Ovary (tissue), 10 donors: ENCODE results near the gene PSMD7. TPM values are rescaled to one million over a fixed set of nuclear protein-coding genes. Genes with fewer than 3 reads are reported as not detected.

Experiments
- DNase-seq, 5 donors: peaks; one replicate each; pipeline ENCODE4 v3.0.0-alpha.2; 2019 to 2020
- H3K27ac ChIP-seq, 2 donors: fragments of 200-600 bp; one replicate each; pipeline versions ENCODE4 v1.5.1 to v1.8.0; 2019 to 2022
- H3K27me3 ChIP-seq: fragments of 200-600 bp; one replicate; pipeline ENCODE4 v1.8.0; 2022
- H3K36me3 ChIP-seq: fragments of 200-600 bp; sonication (generic); one replicate; pipeline ENCODE4 v1.5.1; 2019
- H3K4me1 ChIP-seq: one replicate; pipeline ENCODE4 v1.8.1; 2013; ENCODE audit warnings: mild to moderate bottlenecking, moderate library complexity; ENCODE audit not compliant: insufficient read depth
- H3K4me3 ChIP-seq: fragments of 200-600 bp; sonication (generic); one replicate; pipeline ENCODE4 v1.5.1; 2017
- H3K9me3 ChIP-seq, 2 donors: fragments of 200-600 bp in 1 of 2; sonication (generic) in 1 of 2; one replicate each; pipeline versions ENCODE4 v1.5.1 to v1.8.1; 2013 to 2019; ENCODE audit warnings: mild to moderate bottlenecking in 1 of 2, moderate library complexity in 1 of 2
- CTCF ChIP-seq, 3 donors: fragments of 450-650 bp in 2 of 3; fragments of 200-600 bp in 1 of 3; IDR thresholded peaks; one replicate each; pipeline versions ENCODE4 v1.5.1 to v1.8.0; 2016 to 2022; ENCODE audit warnings: antibody characterized with exemption in 3 of 3, mild to moderate bottlenecking in 1 of 3
- EP300 ChIP-seq: sonication (generic); formaldehyde crosslinking; IDR thresholded peaks from one replicate; pipeline ENCODE4 v1.6.1; 2017; ENCODE audit warnings: antibody characterized with exemption
- POLR2A ChIP-seq: fragments of 450-650 bp; IDR thresholded peaks from one replicate; pipeline ENCODE4 v1.6.1; 2017; ENCODE audit warnings: antibody characterized with exemption, mild to moderate bottlenecking, moderate library complexity
- WGBS, 3 donors: extraction: QIAGEN DNeasy Blood & Tissue Kit in 1 of 3; methylation state at CpG; one replicate each; pipeline versions ENCODE4 v1.1.5 to v1.1.7; 2013 to 2017; 5-methylcytosine and 5-hydroxymethylcytosine counted together
- intact Hi-C, 4 donors: fragments of 100-400 bp; cut with DNase I; formaldehyde crosslinking; loops; one replicate each; pipeline versions ENCODE4 v1.11.0 to v1.15.1; 2022 to 2023
- long read RNA-seq, 3 donors: library from polyadenylated mRNA in 2 of 3; unstranded in 2 of 3; transcript quantifications; one replicate each; pipeline ENCODE4 v2.0.0 and lab custom pipeline, GENCODE V29; 2021 to 2026
- polyA plus RNA-seq, 2 donors: library from polyadenylated mRNA; stranded (reverse); fragments of 200-250 nt in 1 of 2; fragments of 350-450 nt in 1 of 2; fragmentation: Illumina TruSeq in 1 of 2; extraction: RNeasy Lipid Tissue Mini Kit (QIAGEN cat#74804) in 1 of 2; gene quantifications; one replicate each; pipeline ENCODE4 v1.2.3, GENCODE V29; 2013 to 2014
- total RNA-seq, 7 donors: library from RNA; depleted of rRNA in 2 of 7; stranded (reverse); fragments of >200 nt in 2 of 7; fragmentation: NEBNext Ultra II Directional in 3 of 7; extraction: Animal tissue kit (Norgen Biotek cat#: 25700) in 3 of 7; gene quantifications; one replicate each; pipeline versions ENCODE4 v1.1.0 to v1.2.4, GENCODE V29; 2016 to 2023
- donor health status: DM: no; HTN: no; CAD: no; lungs with moderate emphysema.
- donor health status: DM: no; HTN: no; CAD: no.
- donor health status: Bipolar disorder and iron deficiency.
- donor health status: DM: yes; HTN: yes; CAD: no.
- donor health status: DM: no; HTN: no; CAD: no.
- donor health status: DM: yes; HTN: yes; CAD: no.

The PSMD7 gene
- total RNA-seq (10 to 100 TPM; 32.1 to 56.7 (median 44.2) TPM), polyA plus RNA-seq (10 to 100 TPM; 34.5 to 89.0 TPM)
- long read RNA-seq, donor 1, transcript PSMD7-201 (7 exons, 1,670 nt), result major isoform, 136 of 177 reads
- long read RNA-seq, donor 1, partial matches to known transcripts, result 1 of 177 reads
- long read RNA-seq, donor 1, other reads (novel, unspliced or antisense), result 35 of 177 reads
- long read RNA-seq, donor 2, transcript PSMD7-201 (7 exons, 1,670 nt), result major isoform, 65 of 112 reads
- long read RNA-seq, donor 2, partial matches to known transcripts, result 40 of 112 reads
- long read RNA-seq, donor 2, other reads (novel, unspliced or antisense), result 0 of 112 reads
- long read RNA-seq, donor 3, transcript PSMD7-201 (7 exons, 1,670 nt), result major isoform, 59 of 68 reads
- long read RNA-seq, donor 3, partial matches to known transcripts, result 1 of 68 reads
- long read RNA-seq, donor 3, other reads (novel, unspliced or antisense), result 5 of 68 reads

- WGBS, 3 donors, result 0% methylated on average over 58 to 60 of the region's 60 CpGs
- H3K9me3 ChIP-seq, result peaks cover 0 to 3% of the 10 kb centered on the region in 2 donors
- intact Hi-C loops, result no loop called here
- peaks cover 8% of the 10 kb centered on the region for H3K4me1 ChIP-seq
- H3K36me3 ChIP-seq, result no peaks in the 10 kb centered on the region
- H3K27me3 ChIP-seq, result no peaks in the 10 kb centered on the region
- peak; percentile 84 for TF ChIP-seq POLR2A
- TF ChIP-seq EP300, result no peak
- no peak for TF ChIP-seq CTCF (IDR thresholded peaks at IDR 0.05)
- peak; percentile 88 to 93 (median 89) for DNase-seq
- H3K4me3 ChIP-seq, result peak within 1 kb of the TSS; percentile 97
- H3K27ac ChIP-seq, result peak within 1 kb of the TSS; percentile 81 to 88
These were observed at the start of gene PSMD7 for GRCh38 chr16:74296432-74297144. Gene PSMD7 (plus strand): TSS chr16:74296814. CDS start chr16:74296915, 101 bp downstream.

- TF ChIP-seq CTCF (IDR thresholded peaks at IDR 0.05), result no peak
These were observed 47.4 kb upstream of the PSMD7 start for GRCh38 chr16:74249254-74249653.

GRCh38 chr16:74249846-74250245 lies 46.8 kb upstream of the PSMD7 start:
- H3K27me3 ChIP-seq, result no peaks in the 10 kb centered on the region
- intact Hi-C loops, result no loop called here
- no peaks in the 10 kb centered on the region for H3K9me3 ChIP-seq
- TF ChIP-seq POLR2A, result no peak
- WGBS, 3 donors, result 56 to 76% (median 63%) methylated on average over 1 of the region's 1 CpG
- H3K36me3 ChIP-seq, result no peaks in the 10 kb centered on the region
- no peak overlapping the region for H3K4me3 ChIP-seq
- no peak overlapping the region for H3K27ac ChIP-seq
- H3K4me1 ChIP-seq, result no peaks in the 10 kb centered on the region
- no peak for DNase-seq

More at GRCh38 chr16:74249254-74249653, 47.4 kb upstream of the PSMD7 start:
- intact Hi-C loops, result no loop called here
- WGBS, 3 donors, result 62 to 75% (median 73%) methylated on average over 4 of the region's 4 CpGs
- no peak for DNase-seq
- H3K27ac ChIP-seq, result no peak overlapping the region
- H3K9me3 ChIP-seq, result no peaks in the 10 kb centered on the region
- H3K4me3 ChIP-seq, result no peak overlapping the region
- H3K27me3 ChIP-seq, result no peaks in the 10 kb centered on the region
- no peaks in the 10 kb centered on the region for H3K4me1 ChIP-seq
- H3K36me3 ChIP-seq, result no peaks in the 10 kb centered on the region

- intact Hi-C loops, result no loop called here
- TF ChIP-seq POLR2A (no peak), EP300 (no peak), CTCF (IDR thresholded peaks at IDR 0.05) (no peak)
- Histone ChIP-seq H3K27me3 (no peaks in the 10 kb centered on the region), H3K4me3 (no peak overlapping the region), H3K4me1 (no peaks in the 10 kb centered on the region), H3K36me3 (no peaks in the 10 kb centered on the region), H3K9me3 (no peaks in the 10 kb centered on the region), H3K27ac (no peak overlapping the region)
- WGBS, 3 donors, result 71 to 79% (median 77%) methylated on average over 3 of the region's 3 CpGs
- DNase-seq, result no peak
These were observed 44.3 kb upstream of the PSMD7 start for GRCh38 chr16:74252329-74252728.
